Measurements from ENCODE around the gene TSHR. TPM values are rescaled to one million over a fixed set of nuclear protein-coding genes. Genes with fewer than 3 reads are reported as not detected.

TSHR gene
- total and polyA plus RNA-seq, 2 experiments from 2014 or later, result 0.59 to 0.78 TPM

DNA sequence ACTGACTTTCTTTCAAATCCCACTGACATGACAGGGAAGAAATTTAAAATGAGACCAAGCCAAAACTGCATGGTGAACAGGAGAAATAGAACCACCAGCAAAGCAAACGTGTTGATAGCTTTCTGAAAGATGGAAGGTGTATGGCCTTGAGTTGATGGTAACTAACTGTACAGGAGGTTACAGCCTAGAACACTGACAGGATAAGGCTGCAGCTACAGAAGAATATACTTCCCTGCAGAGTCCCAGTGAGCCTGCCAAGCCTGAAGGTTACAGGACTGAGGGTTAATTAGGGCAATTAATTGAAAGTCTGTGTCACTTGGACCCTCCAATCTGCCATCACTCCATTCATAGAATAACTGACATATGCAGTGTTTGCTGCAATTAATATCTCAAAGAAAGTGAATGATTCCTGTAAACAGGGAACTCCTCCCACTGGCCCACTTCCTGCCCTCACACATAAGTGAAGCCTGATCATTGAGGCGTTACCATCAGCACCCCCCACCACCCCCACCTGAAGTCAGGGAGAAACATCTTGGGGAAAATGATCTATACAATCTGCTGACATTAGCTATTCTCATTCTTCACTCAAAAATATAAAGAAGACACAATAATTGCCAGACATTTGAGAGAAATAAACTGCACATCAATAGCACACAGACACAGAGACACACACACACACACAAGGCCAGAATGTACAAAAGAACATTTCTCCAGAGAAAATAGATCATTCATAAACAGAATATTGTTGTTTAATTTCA lies 191.9 kb downstream of the TSHR start:
- Histone ChIP-seq H3K4me1 (ENCODE audit: insufficient read depth) (no peaks in the 10 kb centered on the region), H3K36me3 (ENCODE audit: insufficient read depth) (no peaks in the 10 kb centered on the region), H3K9me2 (ENCODE audit: insufficient read depth) (peaks cover 5% of the 10 kb centered on the region; the same call in 1 of the 2 replicates), H3K4me3 (no peak overlapping the region), H3F3A (replicated peaks; ENCODE audit: low read depth) (no peaks in the 10 kb centered on the region), H2AFZ (no peak overlapping the region), H3K27me3 (ENCODE audit: insufficient read depth) (no peaks in the 10 kb centered on the region), H4K20me1 (replicated peaks; ENCODE audit: insufficient read depth) (no peaks in the 10 kb centered on the region), H3K4me2 (no peak overlapping the region), H3K27ac (ENCODE audit: low read depth) (no peak overlapping the region), H3K79me2 (replicated peaks; ENCODE audit: insufficient read depth) (no peaks in the 10 kb centered on the region)
- Mint-ChIP-seq H3K27me3 (ENCODE audit: insufficient read depth, low read depth, poor library complexity) (no peaks in the 10 kb centered on the region), H3K27ac (no peak overlapping the region), H3K4me1 (no peaks in the 10 kb centered on the region), H3K9me3 (no peaks in the 10 kb centered on the region), H3K4me3 (no peak overlapping the region), H3K36me3 (ENCODE audit: low read depth) (no peaks in the 10 kb centered on the region)
- no peak for TF ChIP-seq CREB1 (CRISPR knock-in tag; IDR thresholded peaks at IDR 0.05; ENCODE audit: low read depth)
- no peak for TF ChIP-seq EZH2phosphoT487 (IDR thresholded peaks at IDR 0.05; ENCODE audit: unreplicated experiment)
- no peak for TF ChIP-seq JUNB (IDR thresholded peaks at IDR 0.05; ENCODE audit: unreplicated experiment)
- no peak for TF ChIP-seq ZNF114 (CRISPR knock-in tag; IDR thresholded peaks at IDR 0.05)
- no peak for TF ChIP-seq POLR2AphosphoS5 (IDR thresholded peaks at IDR 0.05; ENCODE audit: low read depth)
- no peak for TF ChIP-seq EZH2 (IDR thresholded peaks at IDR 0.05; ENCODE audit: low read depth, unreplicated experiment)
- TF ChIP-seq, protein P1, sequence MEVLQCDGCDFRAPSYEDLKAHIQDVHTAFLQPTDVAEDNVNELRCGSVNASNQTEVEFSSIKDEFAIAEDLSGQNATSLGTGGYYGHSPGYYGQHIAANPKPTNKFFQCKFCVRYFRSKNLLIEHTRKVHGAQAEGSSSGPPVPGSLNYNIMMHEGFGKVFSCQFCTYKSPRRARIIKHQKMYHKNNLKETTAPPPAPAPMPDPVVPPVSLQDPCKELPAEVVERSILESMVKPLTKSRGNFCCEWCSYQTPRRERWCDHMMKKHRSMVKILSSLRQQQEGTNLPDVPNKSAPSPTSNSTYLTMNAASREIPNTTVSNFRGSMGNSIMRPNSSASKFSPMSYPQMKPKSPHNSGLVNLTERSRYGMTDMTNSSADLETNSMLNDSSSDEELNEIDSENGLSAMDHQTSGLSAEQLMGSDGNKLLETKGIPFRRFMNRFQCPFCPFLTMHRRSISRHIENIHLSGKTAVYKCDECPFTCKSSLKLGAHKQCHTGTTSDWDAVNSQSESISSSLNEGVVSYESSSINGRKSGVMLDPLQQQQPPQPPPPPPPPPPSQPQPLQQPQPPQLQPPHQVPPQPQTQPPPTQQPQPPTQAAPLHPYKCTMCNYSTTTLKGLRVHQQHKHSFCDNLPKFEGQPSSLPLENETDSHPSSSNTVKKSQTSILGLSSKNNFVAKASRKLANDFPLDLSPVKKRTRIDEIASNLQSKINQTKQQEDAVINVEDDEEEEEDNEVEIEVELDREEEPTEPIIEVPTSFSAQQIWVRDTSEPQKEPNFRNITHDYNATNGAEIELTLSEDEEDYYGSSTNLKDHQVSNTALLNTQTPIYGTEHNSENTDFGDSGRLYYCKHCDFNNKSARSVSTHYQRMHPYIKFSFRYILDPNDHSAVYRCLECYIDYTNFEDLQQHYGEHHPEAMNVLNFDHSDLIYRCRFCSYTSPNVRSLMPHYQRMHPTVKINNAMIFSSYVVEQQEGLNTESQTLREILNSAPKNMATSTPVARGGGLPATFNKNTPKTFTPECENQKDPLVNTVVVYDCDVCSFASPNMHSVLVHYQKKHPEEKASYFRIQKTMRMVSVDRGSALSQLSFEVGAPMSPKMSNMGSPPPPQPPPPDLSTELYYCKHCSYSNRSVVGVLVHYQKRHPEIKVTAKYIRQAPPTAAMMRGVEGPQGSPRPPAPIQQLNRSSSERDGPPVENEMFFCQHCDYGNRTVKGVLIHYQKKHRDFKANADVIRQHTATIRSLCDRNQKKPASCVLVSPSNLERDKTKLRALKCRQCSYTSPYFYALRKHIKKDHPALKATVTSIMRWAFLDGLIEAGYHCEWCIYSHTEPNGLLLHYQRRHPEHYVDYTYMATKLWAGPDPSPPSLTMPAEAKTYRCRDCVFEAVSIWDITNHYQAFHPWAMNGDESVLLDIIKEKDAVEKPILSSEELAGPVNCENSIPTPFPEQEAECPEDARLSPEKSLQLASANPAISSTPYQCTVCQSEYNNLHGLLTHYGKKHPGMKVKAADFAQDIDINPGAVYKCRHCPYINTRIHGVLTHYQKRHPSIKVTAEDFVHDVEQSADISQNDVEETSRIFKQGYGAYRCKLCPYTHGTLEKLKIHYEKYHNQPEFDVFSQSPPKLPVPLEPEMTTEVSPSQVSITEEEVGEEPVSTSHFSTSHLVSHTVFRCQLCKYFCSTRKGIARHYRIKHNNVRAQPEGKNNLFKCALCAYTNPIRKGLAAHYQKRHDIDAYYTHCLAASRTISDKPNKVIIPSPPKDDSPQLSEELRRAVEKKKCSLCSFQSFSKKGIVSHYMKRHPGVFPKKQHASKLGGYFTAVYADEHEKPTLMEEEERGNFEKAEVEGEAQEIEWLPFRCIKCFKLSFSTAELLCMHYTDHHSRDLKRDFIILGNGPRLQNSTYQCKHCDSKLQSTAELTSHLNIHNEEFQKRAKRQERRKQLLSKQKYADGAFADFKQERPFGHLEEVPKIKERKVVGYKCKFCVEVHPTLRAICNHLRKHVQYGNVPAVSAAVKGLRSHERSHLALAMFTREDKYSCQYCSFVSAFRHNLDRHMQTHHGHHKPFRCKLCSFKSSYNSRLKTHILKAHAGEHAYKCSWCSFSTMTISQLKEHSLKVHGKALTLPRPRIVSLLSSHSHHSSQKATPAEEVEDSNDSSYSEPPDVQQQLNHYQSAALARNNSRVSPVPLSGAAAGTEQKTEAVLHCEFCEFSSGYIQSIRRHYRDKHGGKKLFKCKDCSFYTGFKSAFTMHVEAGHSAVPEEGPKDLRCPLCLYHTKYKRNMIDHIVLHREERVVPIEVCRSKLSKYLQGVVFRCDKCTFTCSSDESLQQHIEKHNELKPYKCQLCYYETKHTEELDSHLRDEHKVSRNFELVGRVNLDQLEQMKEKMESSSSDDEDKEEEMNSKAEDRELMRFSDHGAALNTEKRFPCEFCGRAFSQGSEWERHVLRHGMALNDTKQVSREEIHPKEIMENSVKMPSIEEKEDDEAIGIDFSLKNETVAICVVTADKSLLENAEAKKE (CRISPR knock-in tag; IDR thresholded peaks at IDR 0.05), result no peak
- TF ChIP-seq, protein P2, sequence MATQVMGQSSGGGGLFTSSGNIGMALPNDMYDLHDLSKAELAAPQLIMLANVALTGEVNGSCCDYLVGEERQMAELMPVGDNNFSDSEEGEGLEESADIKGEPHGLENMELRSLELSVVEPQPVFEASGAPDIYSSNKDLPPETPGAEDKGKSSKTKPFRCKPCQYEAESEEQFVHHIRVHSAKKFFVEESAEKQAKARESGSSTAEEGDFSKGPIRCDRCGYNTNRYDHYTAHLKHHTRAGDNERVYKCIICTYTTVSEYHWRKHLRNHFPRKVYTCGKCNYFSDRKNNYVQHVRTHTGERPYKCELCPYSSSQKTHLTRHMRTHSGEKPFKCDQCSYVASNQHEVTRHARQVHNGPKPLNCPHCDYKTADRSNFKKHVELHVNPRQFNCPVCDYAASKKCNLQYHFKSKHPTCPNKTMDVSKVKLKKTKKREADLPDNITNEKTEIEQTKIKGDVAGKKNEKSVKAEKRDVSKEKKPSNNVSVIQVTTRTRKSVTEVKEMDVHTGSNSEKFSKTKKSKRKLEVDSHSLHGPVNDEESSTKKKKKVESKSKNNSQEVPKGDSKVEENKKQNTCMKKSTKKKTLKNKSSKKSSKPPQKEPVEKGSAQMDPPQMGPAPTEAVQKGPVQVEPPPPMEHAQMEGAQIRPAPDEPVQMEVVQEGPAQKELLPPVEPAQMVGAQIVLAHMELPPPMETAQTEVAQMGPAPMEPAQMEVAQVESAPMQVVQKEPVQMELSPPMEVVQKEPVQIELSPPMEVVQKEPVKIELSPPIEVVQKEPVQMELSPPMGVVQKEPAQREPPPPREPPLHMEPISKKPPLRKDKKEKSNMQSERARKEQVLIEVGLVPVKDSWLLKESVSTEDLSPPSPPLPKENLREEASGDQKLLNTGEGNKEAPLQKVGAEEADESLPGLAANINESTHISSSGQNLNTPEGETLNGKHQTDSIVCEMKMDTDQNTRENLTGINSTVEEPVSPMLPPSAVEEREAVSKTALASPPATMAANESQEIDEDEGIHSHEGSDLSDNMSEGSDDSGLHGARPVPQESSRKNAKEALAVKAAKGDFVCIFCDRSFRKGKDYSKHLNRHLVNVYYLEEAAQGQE (IDR thresholded peaks at IDR 0.05; ENCODE audit: unreplicated experiment), result no peak
- no peak for TF ChIP-seq NANOG (IDR thresholded peaks at IDR 0.05; ENCODE audit: borderline replicate concordance)
- TF ChIP-seq STAT1 (IDR thresholded peaks at IDR 0.05; ENCODE audit: unreplicated experiment), result no peak
- TF ChIP-seq, protein P3, sequence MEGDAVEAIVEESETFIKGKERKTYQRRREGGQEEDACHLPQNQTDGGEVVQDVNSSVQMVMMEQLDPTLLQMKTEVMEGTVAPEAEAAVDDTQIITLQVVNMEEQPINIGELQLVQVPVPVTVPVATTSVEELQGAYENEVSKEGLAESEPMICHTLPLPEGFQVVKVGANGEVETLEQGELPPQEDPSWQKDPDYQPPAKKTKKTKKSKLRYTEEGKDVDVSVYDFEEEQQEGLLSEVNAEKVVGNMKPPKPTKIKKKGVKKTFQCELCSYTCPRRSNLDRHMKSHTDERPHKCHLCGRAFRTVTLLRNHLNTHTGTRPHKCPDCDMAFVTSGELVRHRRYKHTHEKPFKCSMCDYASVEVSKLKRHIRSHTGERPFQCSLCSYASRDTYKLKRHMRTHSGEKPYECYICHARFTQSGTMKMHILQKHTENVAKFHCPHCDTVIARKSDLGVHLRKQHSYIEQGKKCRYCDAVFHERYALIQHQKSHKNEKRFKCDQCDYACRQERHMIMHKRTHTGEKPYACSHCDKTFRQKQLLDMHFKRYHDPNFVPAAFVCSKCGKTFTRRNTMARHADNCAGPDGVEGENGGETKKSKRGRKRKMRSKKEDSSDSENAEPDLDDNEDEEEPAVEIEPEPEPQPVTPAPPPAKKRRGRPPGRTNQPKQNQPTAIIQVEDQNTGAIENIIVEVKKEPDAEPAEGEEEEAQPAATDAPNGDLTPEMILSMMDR (conservative IDR thresholded peaks at IDR 0.05; ENCODE audit: low read depth in 2 of 2), result no peak
- TF ChIP-seq, protein P4, sequence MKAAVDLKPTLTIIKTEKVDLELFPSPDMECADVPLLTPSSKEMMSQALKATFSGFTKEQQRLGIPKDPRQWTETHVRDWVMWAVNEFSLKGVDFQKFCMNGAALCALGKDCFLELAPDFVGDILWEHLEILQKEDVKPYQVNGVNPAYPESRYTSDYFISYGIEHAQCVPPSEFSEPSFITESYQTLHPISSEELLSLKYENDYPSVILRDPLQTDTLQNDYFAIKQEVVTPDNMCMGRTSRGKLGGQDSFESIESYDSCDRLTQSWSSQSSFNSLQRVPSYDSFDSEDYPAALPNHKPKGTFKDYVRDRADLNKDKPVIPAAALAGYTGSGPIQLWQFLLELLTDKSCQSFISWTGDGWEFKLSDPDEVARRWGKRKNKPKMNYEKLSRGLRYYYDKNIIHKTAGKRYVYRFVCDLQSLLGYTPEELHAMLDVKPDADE (IDR thresholded peaks at IDR 0.05), result no peak
- TF ChIP-seq ZNF331 (CRISPR knock-in tag; IDR thresholded peaks at IDR 0.05; ENCODE audit: low read depth), result no peak
- DNase-seq (ENCODE audit: low spot score) (no peak), ATAC-seq (no peak)
